Panc1 (cell line): Measurements from ENCODE around the gene SNTB2.

ENCODE experiments used
- POLR2AphosphoS5 ChIP-seq: IDR thresholded peaks from 2 replicates; pipeline ENCODE4 v1.6.1; 2012; ENCODE audit warnings: mild to moderate bottlenecking, low read depth, low read length, moderate library complexity
- TF ChIP-seq, protein P1 (sequence below): fragments of 450-650 bp; IDR thresholded peaks from 2 replicates; pipeline ENCODE4 v1.5.1; 2017; ENCODE audit warnings: mild to moderate bottlenecking
- TF ChIP-seq, protein P2 (sequence below), 2 experiments: IDR thresholded peaks; 2 replicates each; pipeline ENCODE4 v1.6.1; 2011 to 2012; ENCODE audit warnings: low read depth in 2 of 2, control low read depth in 1 of 2, low read length in 1 of 2, mild to moderate bottlenecking in 1 of 2, moderate library complexity in 1 of 2; ENCODE audit not compliant: insufficient read depth in 1 of 2

GRCh38 chr16:69193855-69194254 lies 6.9 kb downstream of the SNTB2 start:
- no peak for TF ChIP-seq POLR2AphosphoS5
- TF ChIP-seq, protein P1, sequence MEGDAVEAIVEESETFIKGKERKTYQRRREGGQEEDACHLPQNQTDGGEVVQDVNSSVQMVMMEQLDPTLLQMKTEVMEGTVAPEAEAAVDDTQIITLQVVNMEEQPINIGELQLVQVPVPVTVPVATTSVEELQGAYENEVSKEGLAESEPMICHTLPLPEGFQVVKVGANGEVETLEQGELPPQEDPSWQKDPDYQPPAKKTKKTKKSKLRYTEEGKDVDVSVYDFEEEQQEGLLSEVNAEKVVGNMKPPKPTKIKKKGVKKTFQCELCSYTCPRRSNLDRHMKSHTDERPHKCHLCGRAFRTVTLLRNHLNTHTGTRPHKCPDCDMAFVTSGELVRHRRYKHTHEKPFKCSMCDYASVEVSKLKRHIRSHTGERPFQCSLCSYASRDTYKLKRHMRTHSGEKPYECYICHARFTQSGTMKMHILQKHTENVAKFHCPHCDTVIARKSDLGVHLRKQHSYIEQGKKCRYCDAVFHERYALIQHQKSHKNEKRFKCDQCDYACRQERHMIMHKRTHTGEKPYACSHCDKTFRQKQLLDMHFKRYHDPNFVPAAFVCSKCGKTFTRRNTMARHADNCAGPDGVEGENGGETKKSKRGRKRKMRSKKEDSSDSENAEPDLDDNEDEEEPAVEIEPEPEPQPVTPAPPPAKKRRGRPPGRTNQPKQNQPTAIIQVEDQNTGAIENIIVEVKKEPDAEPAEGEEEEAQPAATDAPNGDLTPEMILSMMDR = no peak
- TF ChIP-seq, protein P2, sequence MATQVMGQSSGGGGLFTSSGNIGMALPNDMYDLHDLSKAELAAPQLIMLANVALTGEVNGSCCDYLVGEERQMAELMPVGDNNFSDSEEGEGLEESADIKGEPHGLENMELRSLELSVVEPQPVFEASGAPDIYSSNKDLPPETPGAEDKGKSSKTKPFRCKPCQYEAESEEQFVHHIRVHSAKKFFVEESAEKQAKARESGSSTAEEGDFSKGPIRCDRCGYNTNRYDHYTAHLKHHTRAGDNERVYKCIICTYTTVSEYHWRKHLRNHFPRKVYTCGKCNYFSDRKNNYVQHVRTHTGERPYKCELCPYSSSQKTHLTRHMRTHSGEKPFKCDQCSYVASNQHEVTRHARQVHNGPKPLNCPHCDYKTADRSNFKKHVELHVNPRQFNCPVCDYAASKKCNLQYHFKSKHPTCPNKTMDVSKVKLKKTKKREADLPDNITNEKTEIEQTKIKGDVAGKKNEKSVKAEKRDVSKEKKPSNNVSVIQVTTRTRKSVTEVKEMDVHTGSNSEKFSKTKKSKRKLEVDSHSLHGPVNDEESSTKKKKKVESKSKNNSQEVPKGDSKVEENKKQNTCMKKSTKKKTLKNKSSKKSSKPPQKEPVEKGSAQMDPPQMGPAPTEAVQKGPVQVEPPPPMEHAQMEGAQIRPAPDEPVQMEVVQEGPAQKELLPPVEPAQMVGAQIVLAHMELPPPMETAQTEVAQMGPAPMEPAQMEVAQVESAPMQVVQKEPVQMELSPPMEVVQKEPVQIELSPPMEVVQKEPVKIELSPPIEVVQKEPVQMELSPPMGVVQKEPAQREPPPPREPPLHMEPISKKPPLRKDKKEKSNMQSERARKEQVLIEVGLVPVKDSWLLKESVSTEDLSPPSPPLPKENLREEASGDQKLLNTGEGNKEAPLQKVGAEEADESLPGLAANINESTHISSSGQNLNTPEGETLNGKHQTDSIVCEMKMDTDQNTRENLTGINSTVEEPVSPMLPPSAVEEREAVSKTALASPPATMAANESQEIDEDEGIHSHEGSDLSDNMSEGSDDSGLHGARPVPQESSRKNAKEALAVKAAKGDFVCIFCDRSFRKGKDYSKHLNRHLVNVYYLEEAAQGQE (IDR thresholded peaks at IDR 0.05; ENCODE audit: insufficient read depth in 1 of 2, low read depth in 2 of 2, low read length in 1 of 2) = no peak
